ENCODE measurements around the gene GMPPA. TPM values are rescaled to one million over a fixed set of nuclear protein-coding genes. Genes with fewer than 3 reads are reported as not detected.

GMPPA gene
- total RNA-seq, 2 donors from 2014 or later: 36.9 to 38.2 TPM

GRCh38 chr2:219511547-219512325, 13.0 kb downstream of the GMPPA start:
- H3K27me3 ChIP-seq (ENCODE audit: control insufficient read depth, insufficient read depth, low read length, poor library complexity, severe bottlenecking): peaks cover 49% of the 10 kb centered on the region
- H3K4me1 ChIP-seq (ENCODE audit: control insufficient read depth, insufficient read depth, low read length): peaks cover 9% of the 10 kb centered on the region
- H3K4me3 ChIP-seq (ENCODE audit: low read length): no peak overlapping the region
- Mint-ChIP-seq H3K4me3 (no peak overlapping the region), H3K27ac (no peak overlapping the region), H3K36me3 (ENCODE audit: low read depth) (no peaks in the 10 kb centered on the region), H3K27me3 (ENCODE audit: insufficient read depth) (peaks cover 68% of the 10 kb centered on the region), H3K4me1 (peaks cover 31% of the 10 kb centered on the region), H3K9me3 (peaks cover 3% of the 10 kb centered on the region)
- WGBS, 2 experiments (ENCODE audit: insufficient coverage in 1 of 2, insufficient read length in 1 of 2): 76 to 84% methylated on average over 5 to 15 of the region's 15 CpGs
- no peaks in the 10 kb centered on the region for H3K36me3 ChIP-seq (ENCODE audit: control insufficient read depth, insufficient read depth, low read length)
- H3K9me3 ChIP-seq (ENCODE audit: control insufficient read depth, low read length): no peaks in the 10 kb centered on the region
- no peak overlapping the region for H3K9ac ChIP-seq (ENCODE audit: extremely low read depth, low read length, poor library complexity, severe bottlenecking)
- TF ChIP-seq CTCF (conservative IDR thresholded peaks at IDR 0.05): no peak
- DNase-seq: peak; percentile 59
- no peak overlapping the region for H3K27ac ChIP-seq (ENCODE audit: low read depth, low read length)

GRCh38 chr2:219512524-219513216, 14.0 kb downstream of the GMPPA start:
- Histone ChIP-seq H3K4me3 (ENCODE audit: low read length) (no peak overlapping the region), H3K9ac (ENCODE audit: extremely low read depth, low read length, poor library complexity, severe bottlenecking) (no peak overlapping the region)
- DNase-seq: peak; percentile 55

GRCh38 chr2:219513787-219514186, 15.1 kb downstream of the GMPPA start:
- H3K4me1 ChIP-seq (ENCODE audit: control insufficient read depth, insufficient read depth, low read length): peaks cover 9% of the 10 kb centered on the region
- no peaks in the 10 kb centered on the region for H3K9me3 ChIP-seq (ENCODE audit: control insufficient read depth, low read length)
- Mint-ChIP-seq H3K27ac (no peak overlapping the region), H3K4me3 (peak overlapping the region; percentile 41), H3K27me3 (ENCODE audit: insufficient read depth) (peaks cover 87% of the 10 kb centered on the region), H3K4me1 (peaks cover 28% of the 10 kb centered on the region), H3K9me3 (peaks cover 3% of the 10 kb centered on the region), H3K36me3 (ENCODE audit: low read depth) (no peaks in the 10 kb centered on the region)
- no peaks in the 10 kb centered on the region for H3K36me3 ChIP-seq (ENCODE audit: control insufficient read depth, insufficient read depth, low read length)
- peaks cover 58% of the 10 kb centered on the region for H3K27me3 ChIP-seq (ENCODE audit: control insufficient read depth, insufficient read depth, low read length, poor library complexity, severe bottlenecking)
- peak overlapping the region; percentile 15 for H3K4me3 ChIP-seq (ENCODE audit: low read length)
- DNase-seq: peak; percentile 54
- 40 to 58% methylated on average over 2 to 4 of the region's 4 CpGs for WGBS, 2 experiments (ENCODE audit: insufficient coverage in 1 of 2, insufficient read length in 1 of 2)
- H3K9ac ChIP-seq (ENCODE audit: extremely low read depth, low read length, poor library complexity, severe bottlenecking): no peak overlapping the region
- no peak overlapping the region for H3K27ac ChIP-seq (ENCODE audit: low read depth, low read length)
- TF ChIP-seq CTCF (conservative IDR thresholded peaks at IDR 0.05): no peak

More at GRCh38 chr2:219512524-219513216, 14.0 kb downstream of the GMPPA start:
- Mint-ChIP-seq H3K4me1 (peaks cover 27% of the 10 kb centered on the region), H3K27ac (no peak overlapping the region), H3K27me3 (ENCODE audit: insufficient read depth) (peaks cover 77% of the 10 kb centered on the region), H3K9me3 (peaks cover 3% of the 10 kb centered on the region), H3K4me3 (peak overlapping the region; percentile 41), H3K36me3 (ENCODE audit: low read depth) (no peaks in the 10 kb centered on the region)
- no peak for TF ChIP-seq CTCF (conservative IDR thresholded peaks at IDR 0.05)
- Histone ChIP-seq H3K4me1 (ENCODE audit: control insufficient read depth, insufficient read depth, low read length) (peaks cover 9% of the 10 kb centered on the region), H3K27ac (ENCODE audit: low read depth, low read length) (no peak overlapping the region), H3K36me3 (ENCODE audit: control insufficient read depth, insufficient read depth, low read length) (no peaks in the 10 kb centered on the region), H3K27me3 (ENCODE audit: control insufficient read depth, insufficient read depth, low read length, poor library complexity, severe bottlenecking) (peaks cover 54% of the 10 kb centered on the region), H3K9me3 (ENCODE audit: control insufficient read depth, low read length) (no peaks in the 10 kb centered on the region)
- WGBS, 2 experiments (ENCODE audit: insufficient coverage in 1 of 2, insufficient read length in 1 of 2): 46 to 50% methylated on average over 13 to 16 of the region's 16 CpGs

Measured in endodermal cell (in vitro differentiated cells).